NCI-H146 (cell line): ENCODE measurements around the gene OR8I2.
"Not testable (repeated sequence)": the region's sequence is repeated elsewhere in the genome, so short reads cannot be mapped to it uniquely, and the experiment has no call there.

Experiments used
- DNase-seq: peaks from one replicate; lab custom pipeline; 2025; lab: John Stamatoyannopoulos, UW

The OR8I2 gene

DNA sequence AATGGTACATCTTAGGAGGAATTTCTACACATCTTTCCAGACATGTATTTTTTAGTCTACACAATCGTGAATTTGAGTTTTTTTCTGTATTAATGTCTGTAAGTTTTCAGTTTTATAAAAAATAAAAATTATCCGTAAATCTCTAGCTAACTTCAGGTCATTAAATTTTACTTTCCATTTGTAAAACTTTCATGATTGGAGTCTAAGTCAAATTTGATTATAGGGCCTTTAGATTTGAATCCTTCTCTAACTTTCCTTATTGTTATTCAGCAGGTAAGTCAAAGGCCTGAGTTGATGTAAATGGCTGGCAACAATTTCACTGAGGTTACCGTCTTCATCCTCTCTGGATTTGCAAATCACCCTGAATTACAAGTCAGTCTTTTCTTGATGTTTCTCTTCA lies at the start of gene OR8I2:
Gene OR8I2, plus strand, starts transcription at position 301 of the 400 bp plus-strand sequence. Its CDS starts 0 bp downstream, at position 301.
- no peak for DNase-seq

GRCh38 chr11:56045538-56045937 lies 47.6 kb upstream of the OR8I2 start:
- DNase-seq = no peak

DNA sequence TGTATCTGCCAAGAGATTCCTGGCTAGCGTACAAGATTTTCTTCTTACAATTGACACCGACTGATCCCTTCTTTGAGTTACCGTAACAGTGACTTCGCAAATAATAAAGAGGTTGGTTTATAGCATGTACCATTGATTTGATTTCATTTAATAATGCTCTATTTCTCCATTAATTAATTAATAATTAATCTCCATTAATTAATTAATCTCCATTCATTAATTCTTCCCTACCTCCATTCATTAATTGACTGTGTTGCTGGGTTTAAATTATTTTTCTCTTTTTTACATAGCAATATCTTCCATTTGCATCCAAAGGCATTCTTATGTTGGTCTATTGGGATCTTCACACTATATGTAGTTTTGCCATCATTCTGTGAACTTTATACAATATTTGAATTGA lies 44.6 kb upstream of the OR8I2 start:
- no peak for DNase-seq

- DNase-seq = no peak
Measured at GRCh38 chr11:56049487-56049886, 43.6 kb upstream of the OR8I2 start.

- DNase-seq = not testable (repeated sequence)
Measured at GRCh38 chr11:56056366-56056765, 36.7 kb upstream of the OR8I2 start.

GRCh38 chr11:56057661-56058237 lies 35.4 kb upstream of the OR8I2 start:
- DNase-seq = not testable (repeated sequence)

DNA sequence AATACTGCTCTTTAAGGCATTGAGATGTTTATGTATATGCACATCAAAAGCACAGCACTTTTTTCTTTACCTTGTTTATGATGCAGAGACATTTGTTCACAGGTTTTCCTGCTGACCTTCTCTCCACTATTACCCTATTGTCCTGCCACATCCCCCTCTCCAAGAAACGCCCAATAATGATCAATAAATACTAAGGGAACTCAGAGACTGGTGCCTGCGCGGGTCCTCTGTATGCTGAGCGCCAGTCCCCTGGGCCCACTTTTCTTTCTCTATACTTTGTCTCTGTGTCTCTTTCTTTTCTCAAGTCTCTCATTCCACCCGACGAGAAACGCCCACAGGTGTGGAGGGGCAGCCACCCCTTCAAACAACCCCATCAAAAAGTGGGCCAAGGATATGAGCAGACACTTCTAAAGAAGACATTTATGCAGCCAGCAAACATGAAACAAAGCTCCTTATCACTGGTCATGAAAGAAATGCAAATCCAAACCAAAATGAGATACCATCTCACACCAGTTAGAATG lies 34.8 kb upstream of the OR8I2 start:
- not testable (repeated sequence) for DNase-seq

GRCh38 chr11:56066980-56067379 lies 26.1 kb upstream of the OR8I2 start:
- DNase-seq = no peak

GRCh38 chr11:56089697-56090096 lies 3.4 kb upstream of the OR8I2 start:
- no peak for DNase-seq

DNA sequence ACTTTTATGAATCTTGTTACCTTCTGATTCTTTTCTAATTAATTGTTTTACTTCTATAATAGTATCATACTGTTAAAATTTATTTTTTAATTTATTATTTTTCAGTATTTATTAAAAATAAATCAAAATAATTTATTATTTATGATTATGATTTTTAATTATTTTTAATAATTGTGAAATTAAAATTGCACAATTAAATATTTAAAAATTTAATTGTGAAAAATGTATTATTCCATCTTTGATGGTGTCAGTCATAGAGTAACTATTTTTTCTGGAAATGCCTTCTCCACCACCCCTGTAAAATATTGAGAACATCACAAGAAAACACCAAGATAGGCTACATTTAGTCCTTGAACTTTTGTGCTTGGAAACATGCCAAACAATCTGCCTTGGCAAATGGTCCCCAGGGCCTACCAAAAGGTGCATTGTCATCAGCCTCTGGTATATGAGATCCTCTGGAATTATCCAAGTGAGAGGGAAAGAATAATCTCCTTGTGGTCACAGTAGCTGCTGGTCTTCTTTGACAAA lies 10.2 kb downstream of the OR8I2 start, which contains the start of gene OR8H2:
Gene OR8H2, plus strand, starts transcription at position 478 of the 528 bp plus-strand sequence. CDS start 1,356 bp downstream, outside the sequence.
- no peak for DNase-seq

- DNase-seq = no peak
Measured at GRCh38 chr11:56122073-56122472, 29.0 kb downstream of the OR8I2 start, which contains the start of gene OR8H3. Gene OR8H3, plus strand, starts transcription at chr11:56122373. Its CDS starts 0 bp downstream, at chr11:56122373.

- DNase-seq = no peak
Measured at GRCh38 chr11:56140151-56140661, 47.1 kb downstream of the OR8I2 start, which contains the start of gene OR8J3. Gene OR8J3, minus strand, starts transcription at chr11:56140201. Its CDS starts 2,483 bp downstream, at chr11:56137718.

DNA sequence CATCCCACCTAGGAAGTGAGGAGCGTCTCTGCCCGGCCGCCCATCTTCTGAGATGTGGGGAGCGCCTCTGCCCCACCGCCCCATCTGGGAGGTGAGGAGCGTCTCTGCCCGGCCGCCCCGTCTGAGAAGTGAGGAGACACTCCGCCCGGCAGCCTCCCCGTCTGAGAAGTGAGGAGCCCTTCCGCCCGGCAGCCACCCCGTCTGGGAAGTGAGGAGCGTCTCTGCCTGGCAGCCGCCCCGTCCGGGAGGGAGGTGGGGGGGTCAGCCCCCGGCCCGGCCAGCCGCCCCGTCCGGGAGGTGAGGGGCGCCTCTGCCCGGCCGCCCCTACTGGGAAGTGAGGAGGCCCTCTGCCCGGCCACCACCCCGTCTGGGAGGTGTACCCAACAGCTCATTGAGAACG lies 50.6 kb downstream of the OR8I2 start:
- not testable (repeated sequence) for DNase-seq
